ENCODE measurements around the gene RAP1GAP. TPM values are rescaled to one million over a fixed set of nuclear protein-coding genes. Genes with fewer than 3 reads are reported as not detected.

Gene RAP1GAP
- total and polyA plus RNA-seq, 2 of the 13 experiments (the other 11 are each of a cell fraction or from before 2014, with no cell fraction given), result 11.9 to 37.5 TPM

DNA sequence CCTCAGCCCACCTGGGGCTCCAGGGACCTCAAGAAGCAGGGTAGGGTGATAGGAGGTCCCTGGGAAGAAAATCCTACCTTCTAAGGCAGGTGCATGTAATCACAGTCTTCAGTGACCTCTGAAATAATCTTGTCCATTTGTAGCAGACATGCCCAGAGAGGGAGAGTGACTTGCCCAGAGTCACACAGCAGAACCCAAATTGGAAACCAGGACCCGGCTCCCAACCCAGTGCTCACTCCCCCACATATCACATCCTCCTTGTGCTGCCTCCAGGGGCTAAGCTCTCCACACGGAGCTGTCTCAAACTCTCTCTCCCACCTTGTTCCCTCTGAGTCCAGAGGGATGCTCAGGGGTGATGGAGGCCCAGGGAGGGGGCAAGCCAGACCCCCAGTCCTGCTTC lies 72.5 kb downstream of the RAP1GAP start:
- no TSS peak for BruUV-seq (replicated peaks)
- no peaks in the 10 kb centered on the region; the same call in 1 of the 2 replicates for H4K20me1 ChIP-seq (ENCODE audit: insufficient read depth, low read length)
- TF ChIP-seq ZNF768 (CRISPR knock-in tag; IDR thresholded peaks at IDR 0.05) (peak; percentile 94), ZMYM3 (CRISPR knock-in tag; IDR thresholded peaks at IDR 0.05) (0 out of 2 replicates have a peak, but pooled peaks have one; percentile 26), SNAI1 (CRISPR knock-in tag; IDR thresholded peaks at IDR 0.05; ENCODE audit: borderline replicate concordance) (no peak)
- ChIA-PET CTCF (ENCODE audit: low intra/inter-chr PET ratio, low total read pairs) (no interaction called here), POLR2A (no interaction called here)
- H3K27ac ChIP-seq (ENCODE audit: extremely low read length, insufficient read depth, low read length), result no peak overlapping the region
- in situ Hi-C loops (cut with HindIII; ENCODE audit: extremely low pct_ligation_motif_present, low pct_unique_long_range_greater_than_20kb) (no loop called here), intact Hi-C loops (cut with micrococcal nuclease; ENCODE audit: unreplicated experiment) (no loop called here)
- no peaks in the 10 kb centered on the region for H3K9me3 ChIP-seq (ENCODE audit: low read length)
- peaks cover 13% of the 10 kb centered on the region for H3K4me1 ChIP-seq (ENCODE audit: insufficient read depth, low read length)
- H3K4me3 ChIP-seq (replicated peaks in 1 of 3; ENCODE audit: insufficient read depth in 1 of 3, low read depth in 2 of 3, low read length in 3 of 3), result no peak overlapping the region
- peaks cover 4 to 7% of the 10 kb centered on the region in 2 experiments; a peak in 3 of 5 replicates for H3K36me3 ChIP-seq (replicated peaks in 1 of 2; ENCODE audit: control insufficient read depth in 1 of 2, insufficient read depth in 2 of 2, low read length in 2 of 2)
- no peak overlapping the region for H2AFZ ChIP-seq (ENCODE audit: low read length)
- no peak for FAIRE-seq
- H3K4me2 ChIP-seq (ENCODE audit: low read depth, low read length), result no peak overlapping the region
- no peaks in the 10 kb centered on the region for H3K79me2 ChIP-seq (ENCODE audit: insufficient read depth, low read length)
- whole genome bisulfite sequencing (ENCODE audit: low lambda C conversion rate), result 86% methylated on average over 2 of the region's 2 CpGs
- H3K9ac ChIP-seq (ENCODE audit: insufficient read depth, low read depth, low read length), result no peak overlapping the region
- no peak for ATAC-seq
- DNase-seq (ENCODE audit: low spot score), result no peak
- H3K27me3 ChIP-seq (ENCODE audit: control insufficient read depth in 1 of 2, insufficient read depth in 2 of 2, low read length in 2 of 2), result no peaks in the 10 kb centered on the region; a peak in 1 of 5 replicates

DNA sequence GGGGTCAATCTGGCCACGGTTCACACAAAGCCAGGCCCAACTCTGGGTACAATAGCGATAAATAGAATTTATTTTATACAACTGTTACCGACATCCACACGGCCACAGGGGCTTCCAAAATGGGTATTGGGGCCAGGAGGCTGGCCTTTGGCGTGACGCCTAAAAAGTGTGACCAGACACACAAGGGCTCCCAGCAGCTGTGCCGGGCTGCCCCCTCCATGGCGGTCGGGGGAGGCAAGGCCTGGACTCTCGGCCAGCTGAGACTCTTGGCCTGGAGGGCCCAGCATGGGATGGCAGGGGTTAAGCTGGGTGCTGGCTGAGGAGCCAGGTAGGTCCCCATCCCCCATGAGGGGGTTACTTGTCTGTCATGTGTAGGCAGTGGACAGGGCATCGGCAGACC lies 73.0 kb downstream of the RAP1GAP start:
- TF ChIP-seq, protein P1, sequence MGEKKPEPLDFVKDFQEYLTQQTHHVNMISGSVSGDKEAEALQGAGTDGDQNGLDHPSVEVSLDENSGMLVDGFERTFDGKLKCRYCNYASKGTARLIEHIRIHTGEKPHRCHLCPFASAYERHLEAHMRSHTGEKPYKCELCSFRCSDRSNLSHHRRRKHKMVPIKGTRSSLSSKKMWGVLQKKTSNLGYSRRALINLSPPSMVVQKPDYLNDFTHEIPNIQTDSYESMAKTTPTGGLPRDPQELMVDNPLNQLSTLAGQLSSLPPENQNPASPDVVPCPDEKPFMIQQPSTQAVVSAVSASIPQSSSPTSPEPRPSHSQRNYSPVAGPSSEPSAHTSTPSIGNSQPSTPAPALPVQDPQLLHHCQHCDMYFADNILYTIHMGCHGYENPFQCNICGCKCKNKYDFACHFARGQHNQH (CRISPR knock-in tag; IDR thresholded peaks at IDR 0.05), result no peak
- 0 out of 2 replicates have a peak, but pooled peaks have one; percentile 44 for TF ChIP-seq ZNF652 (CRISPR knock-in tag; IDR thresholded peaks at IDR 0.05; ENCODE audit: borderline replicate concordance, low read depth)
- 100% methylated on average over 1 of the region's 11 CpGs for WGBS (ENCODE audit: low lambda C conversion rate)
- Histone ChIP-seq H3K27ac (ENCODE audit: extremely low read length, insufficient read depth, low read length) (no peak overlapping the region), H3K9me3 (ENCODE audit: low read length) (no peaks in the 10 kb centered on the region), H3K4me1 (ENCODE audit: insufficient read depth, low read length) (peaks cover 15% of the 10 kb centered on the region), H4K20me1 (ENCODE audit: insufficient read depth, low read length) (no peaks in the 10 kb centered on the region; the same call in 1 of the 2 replicates), H3K79me2 (ENCODE audit: insufficient read depth, low read length) (no peaks in the 10 kb centered on the region), H3K36me3 (replicated peaks in 1 of 2; ENCODE audit: control insufficient read depth in 1 of 2, insufficient read depth in 2 of 2, low read length in 2 of 2) (peaks cover 4 to 7% of the 10 kb centered on the region in 2 experiments; a peak in 3 of 5 replicates), H3K9ac (ENCODE audit: insufficient read depth, low read depth, low read length) (no peak overlapping the region), H3K27me3 (ENCODE audit: control insufficient read depth in 1 of 2, insufficient read depth in 2 of 2, low read length in 2 of 2) (peaks cover 0 to 3% of the 10 kb centered on the region in 2 experiments; a peak in 1 of 5 replicates), H3K4me3 (replicated peaks in 1 of 3; ENCODE audit: insufficient read depth in 1 of 3, low read depth in 2 of 3, low read length in 3 of 3) (no peak overlapping the region), H2AFZ (ENCODE audit: low read length) (no peak overlapping the region), H3K4me2 (ENCODE audit: low read depth, low read length) (no peak overlapping the region)
- intact Hi-C loops (cut with micrococcal nuclease; ENCODE audit: unreplicated experiment), result no loop called here
- ATAC-seq (no peak), DNase-seq (ENCODE audit: low spot score) (no peak), FAIRE-seq (no peak)
- POLR2A ChIA-PET, result no interaction called here
- in situ Hi-C loops (cut with HindIII; ENCODE audit: extremely low pct_ligation_motif_present, low pct_unique_long_range_greater_than_20kb), result no loop called here
- CTCF ChIA-PET (ENCODE audit: low intra/inter-chr PET ratio, low total read pairs), result interaction anchor here (1.1 to 1.4 kb wide), 2 partner anchors 88 to 225 kb away, joined by 4 read pairs; no protein-coding TSS in a partner anchor
- no TSS peak for BruUV-seq (replicated peaks)

Data from HepG2 (cell line).